Measurements from ENCODE around the gene IGF1R.

Gene IGF1R

GRCh38 chr15:98817745-98818144 lies 169.4 kb downstream of the IGF1R start:
- DNase-seq (ENCODE audit: low spot score) (no peak), FAIRE-seq (no peak)

GRCh38 chr15:98823012-98823458 lies 174.7 kb downstream of the IGF1R start:
- FAIRE-seq (peak; percentile 49), DNase-seq (ENCODE audit: low spot score) (peak; percentile 57)

GRCh38 chr15:98823616-98824015 lies 175.3 kb downstream of the IGF1R start:
- DNase-seq (ENCODE audit: low spot score) (no peak), FAIRE-seq (no peak)

- DNase-seq (ENCODE audit: low spot score) (no peak), FAIRE-seq (no peak)
These were observed 176.3 kb downstream of the IGF1R start for GRCh38 chr15:98824595-98824994.

GRCh38 chr15:98826658-98827057 lies 178.3 kb downstream of the IGF1R start:
- no peak for FAIRE-seq
- no peak for DNase-seq (ENCODE audit: low spot score)

GRCh38 chr15:98827217-98827616 lies 178.9 kb downstream of the IGF1R start:
- FAIRE-seq: no peak
- no peak for DNase-seq (ENCODE audit: low spot score)

- DNase-seq (ENCODE audit: low spot score) (no peak), FAIRE-seq (no peak)
These were observed 181.8 kb downstream of the IGF1R start for GRCh38 chr15:98830034-98830634.

- DNase-seq (ENCODE audit: low spot score) (no peak), FAIRE-seq (no peak)
These were observed 186.6 kb downstream of the IGF1R start for GRCh38 chr15:98834976-98835375.

GRCh38 chr15:98835876-98836275 lies 187.5 kb downstream of the IGF1R start:
- DNase-seq (ENCODE audit: low spot score): no peak
- FAIRE-seq: no peak

GRCh38 chr15:98838387-98839259 lies 190.3 kb downstream of the IGF1R start:
- FAIRE-seq: no peak
- no peak for DNase-seq (ENCODE audit: low spot score)

- DNase-seq (ENCODE audit: low spot score) (no peak), FAIRE-seq (no peak)
These were observed 191.7 kb downstream of the IGF1R start for GRCh38 chr15:98840053-98840452.

GRCh38 chr15:98841419-98841970 lies 193.2 kb downstream of the IGF1R start:
- no peak for DNase-seq (ENCODE audit: low spot score)
- FAIRE-seq: no peak

GRCh38 chr15:98842192-98842972 lies 194.0 kb downstream of the IGF1R start:
- DNase-seq (ENCODE audit: low spot score) (no peak), FAIRE-seq (no peak)

GRCh38 chr15:98842973-98843285 lies 194.6 kb downstream of the IGF1R start:
- DNase-seq (ENCODE audit: low spot score) (no peak), FAIRE-seq (no peak)

- DNase-seq (ENCODE audit: low spot score) (no peak), FAIRE-seq (no peak)
These were observed 195.5 kb downstream of the IGF1R start for GRCh38 chr15:98843844-98844243.

GRCh38 chr15:98844261-98844660 lies 195.9 kb downstream of the IGF1R start:
- FAIRE-seq (no peak), DNase-seq (ENCODE audit: low spot score) (no peak)

- FAIRE-seq: no peak
- DNase-seq (ENCODE audit: low spot score): no peak
These were observed 197.0 kb downstream of the IGF1R start for GRCh38 chr15:98845138-98845884.

- DNase-seq (ENCODE audit: low spot score): peak; percentile 46
- FAIRE-seq: no peak
These were observed 202.7 kb downstream of the IGF1R start for GRCh38 chr15:98850961-98851572.

GRCh38 chr15:98853161-98853560 lies 204.8 kb downstream of the IGF1R start:
- FAIRE-seq (peak; percentile 61), DNase-seq (ENCODE audit: low spot score) (peak; percentile 76)

- FAIRE-seq (no peak), DNase-seq (ENCODE audit: low spot score) (no peak)
These were observed 205.5 kb downstream of the IGF1R start for GRCh38 chr15:98853617-98854420.

All from RCC 7860 (cell line).